K562 (cell line): Measurements from ENCODE around the gene PRCP. TPM values are rescaled to one million over a fixed set of nuclear protein-coding genes. Genes with fewer than 3 reads are reported as not detected.

Experiments used
- ARHGAP35 ChIP-seq: fragments of 450-650 bp; IDR thresholded peaks from 2 replicates; pipeline ENCODE4 v1.6.1; 2018; ENCODE audit not compliant: partially characterized antibody
- ARNT ChIP-seq, 2 experiments: fragments of 450-650 bp; IDR thresholded peaks; 2 replicates each; pipeline ENCODE4 v1.6.1; 2016; ENCODE audit warnings: mild to moderate bottlenecking in 1 of 2
- ATF6 ChIP-seq: sonication (generic); formaldehyde crosslinking; IDR thresholded peaks from 2 replicates; pipeline ENCODE4 v1.4.0; 2020; ENCODE audit warnings: mild to moderate bottlenecking, missing genetic modification reagents
- CEBPB ChIP-seq: fragments of 450-650 bp; IDR thresholded peaks from 2 replicates; pipeline ENCODE4 v1.6.1; 2016; ENCODE audit warnings: missing genetic modification characterization, missing compliant biosample characterization
- CGGBP1 ChIP-seq: fragments of 250-450 bp; sonication (Bioruptor Pico); IDR thresholded peaks from 2 replicates; pipeline ENCODE4 v1.9.0; 2021; ENCODE audit warnings: mild to moderate bottlenecking
- CTCFL ChIP-seq: IDR thresholded peaks from 2 replicates; pipeline ENCODE4 v1.6.1; 2011; ENCODE audit warnings: borderline replicate concordance, low read depth, mild to moderate bottlenecking, moderate library complexity, low read length; ENCODE audit not compliant: insufficient read depth, poor library complexity, severe bottlenecking
- GTF3C2 ChIP-seq: IDR thresholded peaks from 3 replicates; pipeline ENCODE4 v1.6.1; 2011; ENCODE audit warnings: borderline replicate concordance, mild to moderate bottlenecking, moderate library complexity; ENCODE audit not compliant: insufficient read length; ENCODE audit errors: extremely low read depth
- HDAC6 ChIP-seq: IDR thresholded peaks from 2 replicates; pipeline ENCODE4 v1.6.1; 2012; ENCODE audit warnings: low read depth, mild to moderate bottlenecking, control low read depth, inconsistent platforms, low read length, moderate library complexity
- MCM2 ChIP-seq: fragments of 450-650 bp; IDR thresholded peaks from 2 replicates; pipeline ENCODE4 v1.6.1; 2017; ENCODE audit warnings: low read depth, mild to moderate bottlenecking
- MTA1 ChIP-seq: fragments of 450-650 bp; IDR thresholded peaks from 2 replicates; pipeline ENCODE4 v1.6.1; 2017; ENCODE audit warnings: borderline replicate concordance
- PBX2 ChIP-seq, 2 experiments: IDR thresholded peaks in 1 of 2; conservative IDR thresholded peaks in 1 of 2; 2 replicates each; pipeline ENCODE4 v1.6.1; 2016; ENCODE audit warnings: low read depth in 2 of 2, mild to moderate bottlenecking in 1 of 2, missing compliant biosample characterization in 1 of 2, missing genetic modification characterization in 1 of 2, moderate library complexity in 1 of 2
- PRPF4 ChIP-seq: fragments of 200-400 bp; formaldehyde crosslinking; IDR thresholded peaks from one replicate; pipeline ENCODE4 v1.6.1; 2017; ENCODE audit warnings: low read length, low read depth, mild to moderate bottlenecking; ENCODE audit not compliant: insufficient read depth, poor library complexity, severe bottlenecking
- SAFB ChIP-seq: fragments of 200-400 bp; formaldehyde crosslinking; IDR thresholded peaks from 2 replicates; pipeline ENCODE4 v1.6.1; 2017; ENCODE audit warnings: low read depth, low read length, borderline replicate concordance
- ZBTB2 ChIP-seq: fragments of 450-650 bp; IDR thresholded peaks from 2 replicates; pipeline ENCODE4 v1.6.1; 2016; ENCODE audit warnings: antibody characterized with exemption
- ZKSCAN1 ChIP-seq: fragments of 150-350 bp; IDR thresholded peaks from 2 replicates; pipeline ENCODE4 v1.6.1; 2016; ENCODE audit warnings: low read depth, low read length
- ZNF253 ChIP-seq: fragments of 250-450 bp; sonication (Bioruptor Pico); conservative IDR thresholded peaks from 2 replicates; pipeline ENCODE4 v1.6.1; 2021; ENCODE audit warnings: mild to moderate bottlenecking
- polyA plus RNA-seq, 8 experiments: library from polyadenylated mRNA; depleted of rRNA in 4 of 8; stranded (reverse) in 5 of 8; unstranded in 3 of 8; fragments of >200 nt; fragmentation: Nextera tagmentation in 2 of 8; fragmentation: Illumina TruSeq in 1 of 8; extraction: Ambion mirVana in 2 of 8; extraction: Trizol in 1 of 8; gene quantifications; 2 replicates each; pipeline versions ENCODE4 v1.2.1 to v1.2.3, GENCODE V29; 2011 to 2014; ENCODE audit warnings: inconsistent platforms in 1 of 8, missing spikeins in 1 of 8
- total RNA-seq, 7 experiments: library from RNA; depleted of rRNA in 6 of 7; stranded (reverse); fragments of >200 nt in 6 of 7; fragmentation: Illumina TruSeq in 2 of 7; extraction: Trizol in 2 of 7; gene quantifications; 2 replicates each; pipeline versions ENCODE4 v1.2.1 to v1.2.3, GENCODE V29; 2011 to 2021; ENCODE audit warnings: low replicate concordance in 1 of 7

The PRCP gene
- total and polyA plus RNA-seq, 9 of the 15 experiments (the other 6 are each of a cell fraction or from before 2014, with no cell fraction given): 9.5 to 43.1 (median 23.2) TPM

- no peak for TF ChIP-seq SAFB
- TF ChIP-seq CEBPB: no peak
- 0 out of 2 replicates have a peak, but pooled peaks have one; percentile 31 for TF ChIP-seq ZKSCAN1
- TF ChIP-seq ATF6 (CRISPR knock-in tag): no peak
- TF ChIP-seq PBX2 (CRISPR knock-in tag; IDR thresholded peaks at IDR 0.05; ENCODE audit: low read depth): no peak
- TF ChIP-seq PBX2 (tag; conservative IDR thresholded peaks at IDR 0.05; ENCODE audit: low read depth): peak; percentile 71
- TF ChIP-seq ZNF253: no peak
- no peak for TF ChIP-seq ARHGAP35
- TF ChIP-seq CTCFL: no peak
- TF ChIP-seq PRPF4: no peak
- TF ChIP-seq CGGBP1 (CRISPR knock-in tag): no peak
- peak; percentile 52; the same call in 1 of the 2 replicates for TF ChIP-seq ZBTB2
- no peak for TF ChIP-seq MCM2
- TF ChIP-seq MTA1: 0 out of 2 replicates have a peak, but pooled peaks have one; percentile 68
- peak in 1 of 2 experiments; percentile 55; a peak in 1 of 4 replicates for TF ChIP-seq ARNT (IDR thresholded peaks at IDR 0.05)
- no peak for TF ChIP-seq HDAC6
- TF ChIP-seq GTF3C2: no peak
Measured at GRCh38 chr11:82791779-82792178, 108.5 kb downstream of the PRCP start (continued).
